HG03196 (cell line): ENCODE measurements around the gene SLC26A3.

Source experiments
- ATAC-seq: cut with Tn5 transposase; IDR thresholded peaks from one replicate; pipeline ENCODE4 v1.9.1; 2021; ENCODE audit not compliant: unreplicated experiment

The SLC26A3 gene

DNA sequence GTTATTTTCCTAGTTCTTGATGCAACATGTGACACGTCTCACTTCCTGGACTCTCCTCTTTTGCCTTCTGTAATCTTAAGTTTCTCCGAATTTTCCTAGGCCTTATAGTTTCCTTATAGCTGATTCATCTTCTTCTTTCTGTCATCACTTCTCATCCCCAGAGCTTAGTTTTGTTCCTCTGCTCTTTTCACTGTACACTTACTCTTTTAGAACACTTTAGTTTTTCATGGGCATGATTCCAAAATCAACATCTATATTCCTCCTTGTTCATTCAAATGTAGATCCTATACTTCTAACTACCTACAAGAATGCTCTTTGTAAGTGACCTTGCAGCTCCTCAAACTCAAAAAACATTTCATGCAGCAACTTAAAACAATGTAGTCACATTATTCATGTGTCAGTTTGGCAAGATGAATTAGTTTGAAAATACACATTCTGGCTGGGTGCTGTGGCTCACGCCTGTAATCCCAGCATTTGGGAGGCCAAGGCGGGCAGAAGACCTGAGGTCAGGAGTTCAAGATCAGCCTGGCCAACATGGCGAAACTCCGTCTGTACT, 13.1 kb upstream of the SLC26A3 start:
- no peak for ATAC-seq

DNA sequence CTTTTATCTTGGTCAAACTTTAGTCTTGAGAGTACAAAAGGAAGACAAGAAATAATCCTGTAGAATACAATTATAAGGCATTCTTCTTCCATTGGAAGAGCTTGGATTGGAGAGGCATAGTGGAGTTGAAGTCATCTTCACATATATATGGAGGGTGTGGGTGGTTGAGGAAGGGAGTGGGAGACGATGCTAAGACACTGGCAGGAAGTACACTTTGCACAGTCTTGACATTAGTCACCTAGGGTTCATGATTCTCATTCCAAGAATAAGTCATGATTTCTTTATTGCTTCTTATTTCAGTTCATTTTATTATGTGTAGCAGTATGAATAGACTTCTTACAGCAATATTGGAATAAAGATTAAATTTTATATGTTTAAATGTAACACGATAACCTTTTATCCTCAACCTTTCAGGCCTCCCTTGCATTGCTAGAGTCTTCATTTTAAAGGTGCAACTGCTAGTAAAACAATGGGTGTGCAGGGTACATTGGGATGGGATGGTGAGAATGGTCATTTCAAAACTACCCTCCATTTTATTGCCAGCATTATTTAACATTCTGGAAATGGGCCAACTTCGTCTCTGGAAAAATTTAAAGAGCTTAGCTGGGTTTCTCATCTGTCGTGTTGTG, 12.3 kb upstream of the SLC26A3 start:
- no peak for ATAC-seq

- ATAC-seq, result no peak
These were observed 10.5 kb upstream of the SLC26A3 start for GRCh38 chr7:107813524-107813923.

DNA sequence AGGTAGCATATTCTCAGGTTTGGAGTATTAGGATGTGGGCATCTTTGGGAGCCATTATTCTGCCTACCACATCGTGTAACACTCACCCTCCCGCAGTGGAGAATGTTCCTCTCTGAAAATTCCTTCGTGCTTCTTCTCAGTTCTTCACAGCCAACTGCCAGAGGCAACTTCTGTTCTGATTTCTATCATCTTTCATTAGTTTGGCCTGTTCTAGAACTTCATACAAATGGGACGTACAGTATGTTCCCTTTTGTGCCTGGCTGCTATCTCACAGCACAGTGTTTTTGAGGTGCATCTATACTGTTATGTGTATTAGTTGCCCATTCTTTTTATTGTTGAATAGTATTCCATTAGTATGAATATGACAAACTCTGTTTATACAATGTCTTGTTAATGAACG, 8.9 kb upstream of the SLC26A3 start:
- no peak for ATAC-seq

DNA sequence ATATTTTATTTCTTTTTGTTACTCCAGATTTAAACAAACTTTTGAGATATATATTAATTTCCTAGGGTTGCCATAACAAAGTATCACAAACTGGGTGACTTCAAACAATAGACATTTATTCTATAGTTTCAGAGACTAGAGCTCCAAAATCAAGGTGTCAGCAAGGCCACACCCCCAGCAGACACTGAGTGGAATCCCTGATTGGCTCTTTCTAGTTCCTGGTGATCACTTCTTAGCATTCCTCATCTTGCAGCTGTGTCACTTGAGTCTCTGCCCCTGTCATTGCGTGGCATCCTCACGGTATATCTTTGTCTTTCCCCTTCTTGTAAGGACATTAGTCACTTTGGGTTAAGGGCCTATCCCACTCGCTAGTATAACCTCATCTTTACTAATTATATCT, 7.6 kb upstream of the SLC26A3 start:
- ATAC-seq, result no peak

DNA sequence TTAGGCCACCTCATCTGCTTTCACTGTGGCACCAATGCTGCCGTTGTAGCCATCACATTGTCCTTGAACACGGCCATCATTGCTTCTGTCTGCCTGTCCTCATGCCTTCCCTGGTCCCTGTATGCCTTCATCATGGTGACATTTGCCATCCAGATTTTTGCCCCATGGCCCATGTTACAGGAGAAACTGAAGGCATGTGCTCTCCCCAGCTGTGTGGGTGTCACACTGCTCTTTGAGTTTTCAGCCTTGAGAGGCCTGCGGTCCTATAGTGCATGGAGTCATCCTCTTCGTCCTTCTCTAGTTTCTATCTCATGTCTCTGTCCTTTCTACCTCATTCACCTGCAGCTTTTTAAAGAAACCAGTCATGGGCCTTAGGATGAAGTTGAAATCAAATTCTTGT, 6.2 kb upstream of the SLC26A3 start:
- ATAC-seq, result no peak

DNA sequence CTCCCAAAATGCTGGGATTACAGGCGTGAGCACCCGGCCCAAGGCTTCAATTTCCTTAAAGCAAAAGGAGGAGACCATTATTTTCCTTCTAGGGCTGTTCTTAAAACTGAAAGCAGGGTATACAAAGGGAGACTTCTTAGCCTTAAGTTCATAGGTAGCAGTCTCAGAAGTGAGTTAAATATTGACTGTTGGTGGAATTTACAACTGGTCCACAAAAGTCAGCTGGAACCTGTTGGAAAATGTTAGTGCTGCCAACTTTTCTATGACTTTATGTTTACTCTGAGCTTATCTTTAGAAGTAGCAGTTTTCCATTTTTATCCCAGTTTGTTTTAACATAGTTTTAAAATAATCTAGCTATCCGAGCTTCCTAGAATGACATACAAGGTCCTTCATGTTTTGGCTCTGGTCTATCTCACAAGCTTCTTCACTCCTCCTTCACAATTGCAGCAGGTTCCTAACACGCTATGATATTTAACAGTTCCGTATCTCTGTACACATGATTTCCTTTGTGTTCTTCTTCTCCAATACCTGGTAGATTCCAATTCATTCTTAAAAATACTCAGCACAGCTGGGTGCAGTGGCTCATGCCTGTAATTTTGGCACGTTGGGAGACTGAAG, 3.3 kb downstream of the SLC26A3 start:
- no peak for ATAC-seq

DNA sequence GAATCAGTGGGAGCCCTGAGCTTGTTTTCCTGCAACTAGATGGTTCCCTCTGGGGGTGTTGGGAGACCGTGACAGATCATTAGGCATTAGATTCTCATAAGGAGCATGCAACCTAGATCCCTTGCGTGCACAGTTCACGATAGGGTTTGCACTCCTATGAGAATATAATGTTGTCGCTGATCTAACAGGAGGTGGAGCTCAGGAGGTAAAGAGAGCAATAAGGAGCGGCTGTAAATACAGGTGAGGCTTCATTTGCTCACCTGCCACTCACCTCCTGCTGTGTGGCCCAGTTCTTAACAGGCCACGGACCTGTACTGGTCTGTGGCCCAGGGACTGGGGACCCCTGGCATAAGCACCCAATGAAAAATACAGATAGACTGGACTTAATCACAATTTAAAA, 10.7 kb downstream of the SLC26A3 start:
- ATAC-seq, result no peak

- ATAC-seq, result no peak
These were observed 13.4 kb downstream of the SLC26A3 start for GRCh38 chr7:107789647-107790046.

- ATAC-seq, result no peak
These were observed 14.4 kb downstream of the SLC26A3 start for GRCh38 chr7:107788662-107789061.

DNA sequence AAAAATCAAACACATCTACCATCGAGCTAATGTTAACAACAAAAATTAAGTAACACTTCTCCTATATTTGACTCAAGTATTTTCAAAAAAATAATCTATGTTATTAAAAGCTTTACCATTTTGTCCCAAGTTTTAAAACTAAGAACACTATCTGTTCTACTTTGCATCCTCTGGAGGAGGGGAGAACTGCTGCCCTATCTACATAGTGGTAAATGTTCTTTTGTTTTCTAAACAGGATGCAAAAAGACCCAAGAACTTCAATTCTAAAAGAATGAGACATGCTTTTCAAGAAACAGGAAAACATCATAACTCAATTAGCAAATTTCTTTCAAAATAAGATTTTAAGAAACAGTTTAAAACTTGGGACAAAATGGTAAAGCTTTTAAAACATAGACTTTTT, 14.8 kb downstream of the SLC26A3 start:
- ATAC-seq, result no peak

- ATAC-seq, result no peak
These were observed 17.1 kb downstream of the SLC26A3 start for GRCh38 chr7:107785926-107786325.

DNA sequence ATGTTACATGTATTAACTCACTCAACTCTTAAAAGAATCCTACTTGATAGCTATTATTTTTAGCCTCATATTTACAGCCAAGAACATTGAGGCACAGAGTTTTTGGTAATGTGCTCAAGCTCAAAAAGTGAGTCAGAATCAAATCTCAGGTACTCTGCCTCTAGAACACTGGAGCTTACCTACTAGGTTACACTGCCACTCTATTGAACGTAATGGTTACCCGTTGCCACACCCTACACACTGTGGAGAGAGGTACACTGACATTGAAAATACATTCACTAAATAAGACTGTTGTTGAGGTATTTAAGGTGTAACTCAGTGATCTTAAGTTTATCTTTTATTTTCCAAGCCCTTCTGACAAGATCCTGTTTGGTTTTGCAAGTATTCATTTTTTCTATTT, 17.9 kb downstream of the SLC26A3 start:
- no peak for ATAC-seq

GRCh38 chr7:107783648-107784047, 19.4 kb downstream of the SLC26A3 start:
- ATAC-seq, result no peak

DNA sequence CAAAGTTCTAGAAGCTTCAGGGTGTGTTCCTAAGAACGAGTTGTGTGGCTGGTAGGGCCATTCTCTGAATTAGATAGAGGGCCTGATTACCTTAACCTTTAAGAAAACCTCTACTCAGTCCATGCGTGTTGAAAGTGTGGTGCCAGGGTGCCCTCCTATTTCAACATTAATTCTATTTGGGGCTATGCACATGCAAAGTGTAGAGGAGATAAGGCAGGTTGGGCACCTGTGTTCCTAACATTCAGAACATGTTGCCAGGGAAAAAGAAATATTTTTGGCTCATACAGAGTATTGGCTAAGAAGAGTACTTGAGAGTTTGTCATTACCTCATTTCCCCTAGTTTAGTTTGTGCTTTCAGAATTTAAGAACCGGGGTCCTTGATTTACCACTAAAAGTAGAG, 20.6 kb downstream of the SLC26A3 start:
- ATAC-seq, result no peak

DNA sequence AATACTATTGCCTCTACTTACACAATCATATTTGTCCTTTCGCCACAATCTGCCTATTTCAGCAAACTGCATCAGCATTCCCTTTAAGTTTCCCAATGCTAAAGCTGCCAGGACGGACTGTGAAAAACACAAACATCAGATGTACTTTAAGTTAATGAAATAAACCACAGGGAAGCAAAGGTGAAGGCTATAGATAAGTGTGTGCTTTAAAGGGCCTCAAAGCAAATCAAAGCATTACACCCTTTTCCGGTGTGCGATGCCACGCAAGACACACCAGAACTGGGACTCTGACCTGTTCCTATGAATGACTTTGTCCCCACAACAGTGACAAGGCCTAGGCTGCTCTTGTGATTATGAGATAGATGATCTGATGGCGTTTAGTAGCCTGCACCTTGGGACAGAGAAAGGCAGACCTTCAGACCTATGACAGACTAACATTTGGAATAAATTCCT, 23.4 kb downstream of the SLC26A3 start:
- no peak for ATAC-seq

DNA sequence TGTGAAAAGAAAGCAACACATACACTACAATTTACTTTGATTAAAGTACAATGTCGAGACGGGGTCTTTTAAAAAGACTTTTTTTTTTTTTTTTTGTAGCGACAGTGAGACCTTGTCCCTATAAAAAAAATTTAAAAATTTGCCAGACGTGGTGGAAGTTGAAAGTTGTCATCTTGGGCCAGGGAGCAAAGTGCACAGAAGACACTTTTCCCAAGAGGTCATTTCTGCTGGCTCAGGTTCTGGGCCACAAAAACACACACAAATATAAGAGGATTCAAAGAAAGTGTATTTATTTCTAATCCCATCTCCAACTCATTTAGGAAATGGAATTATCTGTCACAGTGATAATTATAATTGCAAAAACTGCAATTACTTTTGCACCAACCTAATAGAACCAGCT, 24.7 kb downstream of the SLC26A3 start:
- no peak for ATAC-seq

- no peak for ATAC-seq
These were observed 25.3 kb downstream of the SLC26A3 start for GRCh38 chr7:107777702-107778101.

DNA sequence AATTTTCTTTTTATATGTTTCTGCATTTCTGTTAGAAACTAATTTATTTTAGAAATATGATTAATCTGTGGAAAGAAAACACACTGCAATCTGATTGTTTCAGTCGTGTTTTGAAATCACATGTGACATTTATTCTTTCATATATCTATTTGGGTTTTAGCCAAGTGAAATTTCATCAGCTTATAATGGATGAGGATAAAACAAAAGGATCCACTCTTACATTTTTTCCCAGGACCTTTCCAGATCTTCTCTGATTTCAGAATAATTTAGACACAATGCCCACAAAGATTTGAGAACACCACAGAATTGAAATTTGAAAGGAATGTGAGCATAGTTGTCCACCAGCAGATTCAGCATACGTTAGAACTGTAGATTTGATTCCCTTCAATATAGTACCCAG, 30.0 kb downstream of the SLC26A3 start:
- ATAC-seq, result no peak

DNA sequence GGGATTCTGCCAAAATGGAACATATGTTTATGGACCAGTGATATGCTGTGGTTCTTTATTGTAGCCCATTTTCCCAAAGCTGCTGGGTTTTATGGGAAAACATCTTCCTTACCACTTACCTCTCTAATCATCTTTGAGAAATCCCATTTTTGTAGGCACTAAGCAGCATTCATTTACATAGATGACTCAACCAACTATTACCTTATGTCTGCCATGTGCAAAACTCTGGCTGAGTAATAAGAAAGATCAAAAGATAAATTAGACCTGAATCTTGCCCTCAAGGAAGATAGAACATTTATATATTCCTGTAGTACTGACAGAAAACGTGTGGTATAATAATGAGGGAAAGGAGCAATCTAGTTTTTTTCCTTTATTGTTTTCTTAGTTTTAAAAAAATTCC, 34.8 kb downstream of the SLC26A3 start:
- no peak for ATAC-seq

- no peak for ATAC-seq
These were observed 35.6 kb downstream of the SLC26A3 start for GRCh38 chr7:107767391-107767790.

DNA sequence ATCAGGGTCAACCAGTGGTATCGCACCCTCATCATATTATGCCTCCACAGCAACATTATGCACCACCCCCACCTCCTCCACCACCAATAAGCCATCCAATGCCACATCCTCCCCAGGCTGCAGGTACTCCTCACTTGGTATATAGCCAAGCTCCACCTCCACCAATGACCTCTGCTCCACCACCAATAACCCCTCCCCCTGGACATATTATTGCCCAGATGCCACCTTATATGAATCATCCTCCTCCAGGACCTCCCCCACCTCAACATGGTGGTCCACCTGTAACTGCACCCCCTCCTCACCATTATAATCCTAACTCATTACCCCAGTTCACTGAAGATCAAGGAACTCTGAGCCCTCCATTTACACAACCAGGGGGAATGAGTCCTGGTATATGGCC, 44.4 kb downstream of the SLC26A3 start:
- ATAC-seq, result no peak

GRCh38 chr7:107754642-107755041, 48.4 kb downstream of the SLC26A3 start:
- ATAC-seq, result no peak
